ENCODE data around the gene TNFRSF8. TPM values are rescaled to one million over a fixed set of nuclear protein-coding genes. Genes with fewer than 3 reads are reported as not detected.

The TNFRSF8 gene
- total RNA-seq, 2 donors from 2014 or later = 16.3 to 77.3 TPM

GRCh38 chr1:12078938-12079861 is 16.1 kb downstream of the TNFRSF8 start:
- H3K27ac Mint-ChIP-seq = peak overlapping the region in 1 of 2 donors; percentile 85
- peaks cover 12 to 13% of the 10 kb centered on the region in 2 donors for H3K27me3 Mint-ChIP-seq
- peak in 1 of 2 donors; percentile 54 for ATAC-seq
- no peak overlapping the region for H3K4me3 Mint-ChIP-seq
- DNase-seq (ENCODE audit: low spot score) = no peak
- H3K4me1 Mint-ChIP-seq (ENCODE audit: low read depth in 2 of 2) = peaks cover 38 to 44% of the 10 kb centered on the region in 2 donors
- H3K36me3 Mint-ChIP-seq = peaks cover 23% of the 10 kb centered on the region
- H3K9me3 Mint-ChIP-seq = peaks cover 9% of the 10 kb centered on the region

- Mint-ChIP-seq H3K27ac (peak overlapping the region in 1 of 2 donors; percentile 93), H3K27me3 (peaks cover 12 to 13% of the 10 kb centered on the region in 2 donors), H3K4me1 (ENCODE audit: low read depth in 2 of 2) (peaks cover 38 to 47% of the 10 kb centered on the region in 2 donors), H3K9me3 (peaks cover 9% of the 10 kb centered on the region), H3K36me3 (peaks cover 23% of the 10 kb centered on the region), H3K4me3 (no peak overlapping the region)
- ATAC-seq = no peak
- no peak for DNase-seq (ENCODE audit: low spot score)
These were observed 17.1 kb downstream of the TNFRSF8 start for GRCh38 chr1:12080156-12080555.

GRCh38 chr1:12080773-12081556 is 17.9 kb downstream of the TNFRSF8 start:
- Mint-ChIP-seq H3K27ac (peak overlapping the region; percentile 86 to 93), H3K4me3 (no peak overlapping the region), H3K27me3 (peaks cover 5 to 7% of the 10 kb centered on the region in 2 donors), H3K36me3 (peaks cover 18% of the 10 kb centered on the region), H3K4me1 (ENCODE audit: low read depth in 2 of 2) (peaks cover 31 to 47% of the 10 kb centered on the region in 2 donors), H3K9me3 (peaks cover 9% of the 10 kb centered on the region)
- DNase-seq (ENCODE audit: low spot score) (no peak), ATAC-seq (no peak)

- Mint-ChIP-seq H3K4me1 (ENCODE audit: low read depth in 2 of 2) (peaks cover 37 to 56% of the 10 kb centered on the region in 2 donors), H3K27me3 (peaks cover 5 to 7% of the 10 kb centered on the region in 2 donors), H3K36me3 (peaks cover 23% of the 10 kb centered on the region), H3K4me3 (peak overlapping the region; percentile 64), H3K27ac (peak overlapping the region; percentile 86 to 93), H3K9me3 (peaks cover 13% of the 10 kb centered on the region)
- ATAC-seq (peak in 1 of 2 donors; percentile 27), DNase-seq (ENCODE audit: low spot score) (no peak)
These were observed 18.7 kb downstream of the TNFRSF8 start for GRCh38 chr1:12081648-12082396.

- ATAC-seq (no peak), DNase-seq (ENCODE audit: low spot score) (no peak)
- Mint-ChIP-seq H3K27me3 (peaks cover 1 to 4% of the 10 kb centered on the region in 2 donors), H3K9me3 (peaks cover 13% of the 10 kb centered on the region), H3K27ac (peak overlapping the region; percentile 86 to 93), H3K36me3 (peaks cover 26% of the 10 kb centered on the region), H3K4me3 (no peak overlapping the region), H3K4me1 (ENCODE audit: low read depth in 2 of 2) (peaks cover 46 to 55% of the 10 kb centered on the region in 2 donors)
These were observed 19.9 kb downstream of the TNFRSF8 start for GRCh38 chr1:12082988-12083387.

GRCh38 chr1:12083766-12084165 is 20.7 kb downstream of the TNFRSF8 start:
- no peak overlapping the region for H3K4me3 Mint-ChIP-seq
- peaks cover 53 to 60% of the 10 kb centered on the region in 2 donors for H3K4me1 Mint-ChIP-seq (ENCODE audit: low read depth in 2 of 2)
- H3K9me3 Mint-ChIP-seq = peaks cover 13% of the 10 kb centered on the region
- peak overlapping the region; percentile 86 to 93 for H3K27ac Mint-ChIP-seq
- peaks cover 0 to 3% of the 10 kb centered on the region in 2 donors for H3K27me3 Mint-ChIP-seq
- no peak for DNase-seq (ENCODE audit: low spot score)
- peaks cover 26% of the 10 kb centered on the region for H3K36me3 Mint-ChIP-seq
- ATAC-seq = no peak

GRCh38 chr1:12085643-12086260 is 22.6 kb downstream of the TNFRSF8 start:
- Mint-ChIP-seq H3K27ac (peak overlapping the region; percentile 99), H3K4me3 (no peak overlapping the region), H3K36me3 (peaks cover 26% of the 10 kb centered on the region), H3K27me3 (no peaks in the 10 kb centered on the region), H3K4me1 (ENCODE audit: low read depth in 2 of 2) (peaks cover 64 to 74% of the 10 kb centered on the region in 2 donors), H3K9me3 (peaks cover 13% of the 10 kb centered on the region)
- no peak for DNase-seq (ENCODE audit: low spot score)
- ATAC-seq = no peak

GRCh38 chr1:12087797-12088314 is 24.8 kb downstream of the TNFRSF8 start:
- no peaks in the 10 kb centered on the region for H3K27me3 Mint-ChIP-seq
- DNase-seq (ENCODE audit: low spot score) (peak; percentile 89), ATAC-seq (peak; percentile 82 to 87)
- peaks cover 57 to 68% of the 10 kb centered on the region in 2 donors for H3K4me1 Mint-ChIP-seq (ENCODE audit: low read depth in 2 of 2)
- peak overlapping the region; percentile 81 for H3K4me3 Mint-ChIP-seq
- H3K27ac Mint-ChIP-seq = peak overlapping the region; percentile 99
- peaks cover 4% of the 10 kb centered on the region for H3K9me3 Mint-ChIP-seq
- H3K36me3 Mint-ChIP-seq = peaks cover 13% of the 10 kb centered on the region

- ATAC-seq = peak; percentile 65 to 66
- H3K36me3 Mint-ChIP-seq = peaks cover 12% of the 10 kb centered on the region
- H3K4me3 Mint-ChIP-seq = peak overlapping the region; percentile 81
- H3K27ac Mint-ChIP-seq = peak overlapping the region; percentile 99
- DNase-seq (ENCODE audit: low spot score) = peak; percentile 82
- H3K27me3 Mint-ChIP-seq = no peaks in the 10 kb centered on the region
- H3K4me1 Mint-ChIP-seq (ENCODE audit: low read depth in 2 of 2) = peaks cover 54 to 65% of the 10 kb centered on the region in 2 donors
- H3K9me3 Mint-ChIP-seq = peaks cover 4% of the 10 kb centered on the region
These were observed 25.5 kb downstream of the TNFRSF8 start for GRCh38 chr1:12088607-12089006.

GRCh38 chr1:12090326-12090725 is 27.2 kb downstream of the TNFRSF8 start:
- Mint-ChIP-seq H3K9me3 (peaks cover 4% of the 10 kb centered on the region), H3K4me3 (peak overlapping the region; percentile 49), H3K4me1 (ENCODE audit: low read depth in 2 of 2) (peaks cover 54 to 61% of the 10 kb centered on the region in 2 donors), H3K36me3 (peaks cover 13% of the 10 kb centered on the region), H3K27ac (peak overlapping the region; percentile 99), H3K27me3 (no peaks in the 10 kb centered on the region)
- DNase-seq (ENCODE audit: low spot score) (no peak), ATAC-seq (no peak)

- no peak for DNase-seq (ENCODE audit: low spot score)
- H3K4me1 Mint-ChIP-seq (ENCODE audit: low read depth in 2 of 2) = peaks cover 57 to 58% of the 10 kb centered on the region in 2 donors
These were observed 28.1 kb downstream of the TNFRSF8 start for GRCh38 chr1:12091191-12091590.

GRCh38 chr1:12094180-12094579 is 31.1 kb downstream of the TNFRSF8 start:
- peak overlapping the region; percentile 4 to 67 for H3K27ac Mint-ChIP-seq
- DNase-seq (ENCODE audit: low spot score) (no peak), ATAC-seq (no peak)
- H3K4me3 Mint-ChIP-seq = no peak overlapping the region
- peaks cover 4% of the 10 kb centered on the region for H3K9me3 Mint-ChIP-seq
- peaks cover 11% of the 10 kb centered on the region for H3K36me3 Mint-ChIP-seq
- peaks cover 29 to 36% of the 10 kb centered on the region in 2 donors for H3K4me1 Mint-ChIP-seq (ENCODE audit: low read depth in 2 of 2)
- H3K27me3 Mint-ChIP-seq = no peaks in the 10 kb centered on the region

More at GRCh38 chr1:12091191-12091590, 28.1 kb downstream of the TNFRSF8 start:
- H3K36me3 Mint-ChIP-seq = peaks cover 18% of the 10 kb centered on the region
- no peak overlapping the region for H3K4me3 Mint-ChIP-seq
- no peaks in the 10 kb centered on the region for H3K27me3 Mint-ChIP-seq
- H3K9me3 Mint-ChIP-seq = peaks cover 8% of the 10 kb centered on the region
- ATAC-seq = no peak
- peak overlapping the region; percentile 21 to 99 for H3K27ac Mint-ChIP-seq

Data from natural killer cell treated with Interleukin-12 subunit alpha and Interleukin-12 subunit beta and Interleukin-15 and Interleukin-18, amount 100 ng/mL, for 72 hours (primary cell).